ENCODE measurements around the gene MISP3.

Gene MISP3

DNA sequence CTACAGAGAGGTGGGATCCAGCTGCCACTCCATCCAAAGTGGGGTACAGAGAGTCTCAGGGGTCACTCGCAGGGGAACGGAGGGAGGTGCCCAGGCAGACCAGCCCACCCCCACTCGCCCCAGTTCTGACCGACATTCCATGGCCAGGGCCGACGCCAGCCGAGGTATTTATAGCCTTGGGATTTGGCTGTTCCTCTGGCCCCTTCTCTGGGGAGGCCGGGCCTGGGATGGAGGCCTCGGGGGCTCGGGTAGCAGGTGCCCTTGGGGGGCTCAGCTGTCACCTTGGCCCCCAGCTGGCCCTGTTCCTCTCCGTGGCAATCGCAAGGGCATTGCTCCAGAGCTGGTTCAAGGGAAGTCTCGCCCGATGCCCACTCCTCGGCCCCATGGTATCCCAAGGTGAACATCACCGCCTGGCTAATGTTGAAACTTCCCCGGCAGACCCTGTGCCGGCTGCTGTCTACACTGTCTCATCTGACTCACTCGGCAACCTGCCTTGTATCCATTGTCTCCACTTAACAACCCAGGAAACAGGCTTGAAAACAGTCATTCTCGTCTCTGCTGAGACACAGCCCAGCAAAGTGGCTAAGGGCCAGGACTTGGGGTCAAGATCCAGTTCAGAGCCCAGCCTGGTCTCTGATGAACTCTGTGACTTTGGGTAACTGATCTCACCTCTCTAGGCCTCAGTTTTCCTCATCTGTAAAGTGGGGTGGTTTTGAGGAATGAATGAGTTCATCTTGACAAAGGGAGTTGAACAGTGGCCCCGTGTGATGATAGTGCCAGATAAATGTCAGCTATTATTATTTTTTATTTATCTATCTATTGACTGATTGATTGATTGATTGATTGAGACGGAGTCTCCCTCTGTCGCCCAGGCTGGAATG, 35.2 kb downstream of the MISP3 start:
- no peak overlapping the region for H3K27ac ChIP-seq (ENCODE audit: low read depth, low read length)

GRCh38 chr19:14110650-14111049, 38.1 kb downstream of the MISP3 start:
- Histone ChIP-seq H3K4me1 (ENCODE audit: control insufficient read depth, insufficient read depth, low read length) (peaks cover 20% of the 10 kb centered on the region), H3K36me3 (ENCODE audit: control insufficient read depth, insufficient read depth, low read length) (no peaks in the 10 kb centered on the region), H3K9ac (ENCODE audit: low read depth, low read length) (no peak overlapping the region), H3K9me3 (ENCODE audit: control insufficient read depth, insufficient read depth, low read length) (no peaks in the 10 kb centered on the region), H3K27me3 (ENCODE audit: control insufficient read depth, insufficient read depth, low read length) (no peaks in the 10 kb centered on the region), H3K4me3 (ENCODE audit: low read depth, low read length) (no peak overlapping the region), H3K27ac (ENCODE audit: low read depth, low read length) (no peak overlapping the region)

More for the DNA sequence above, 35.2 kb downstream of the MISP3 start:
- peaks cover 11% of the 10 kb centered on the region for H3K4me1 ChIP-seq (ENCODE audit: control insufficient read depth, insufficient read depth, low read length)
- no peak overlapping the region for H3K9ac ChIP-seq (ENCODE audit: low read depth, low read length)
- H3K9me3 ChIP-seq (ENCODE audit: control insufficient read depth, insufficient read depth, low read length), result no peaks in the 10 kb centered on the region
- H3K36me3 ChIP-seq (ENCODE audit: control insufficient read depth, insufficient read depth, low read length), result peaks cover under 1% of the 10 kb centered on the region; the same call in 1 of the 2 replicates
- H3K4me3 ChIP-seq (ENCODE audit: low read depth, low read length), result no peak overlapping the region
- H3K27me3 ChIP-seq (ENCODE audit: control insufficient read depth, insufficient read depth, low read length), result no peaks in the 10 kb centered on the region

GRCh38 chr19:14111486-14111885, 38.9 kb downstream of the MISP3 start:
- Histone ChIP-seq H3K4me1 (ENCODE audit: control insufficient read depth, insufficient read depth, low read length) (peaks cover 20% of the 10 kb centered on the region), H3K9ac (ENCODE audit: low read depth, low read length) (no peak overlapping the region), H3K36me3 (ENCODE audit: control insufficient read depth, insufficient read depth, low read length) (no peaks in the 10 kb centered on the region), H3K4me3 (ENCODE audit: low read depth, low read length) (no peak overlapping the region), H3K27ac (ENCODE audit: low read depth, low read length) (no peak overlapping the region), H3K9me3 (ENCODE audit: control insufficient read depth, insufficient read depth, low read length) (no peaks in the 10 kb centered on the region), H3K27me3 (ENCODE audit: control insufficient read depth, insufficient read depth, low read length) (no peaks in the 10 kb centered on the region)

DNA sequence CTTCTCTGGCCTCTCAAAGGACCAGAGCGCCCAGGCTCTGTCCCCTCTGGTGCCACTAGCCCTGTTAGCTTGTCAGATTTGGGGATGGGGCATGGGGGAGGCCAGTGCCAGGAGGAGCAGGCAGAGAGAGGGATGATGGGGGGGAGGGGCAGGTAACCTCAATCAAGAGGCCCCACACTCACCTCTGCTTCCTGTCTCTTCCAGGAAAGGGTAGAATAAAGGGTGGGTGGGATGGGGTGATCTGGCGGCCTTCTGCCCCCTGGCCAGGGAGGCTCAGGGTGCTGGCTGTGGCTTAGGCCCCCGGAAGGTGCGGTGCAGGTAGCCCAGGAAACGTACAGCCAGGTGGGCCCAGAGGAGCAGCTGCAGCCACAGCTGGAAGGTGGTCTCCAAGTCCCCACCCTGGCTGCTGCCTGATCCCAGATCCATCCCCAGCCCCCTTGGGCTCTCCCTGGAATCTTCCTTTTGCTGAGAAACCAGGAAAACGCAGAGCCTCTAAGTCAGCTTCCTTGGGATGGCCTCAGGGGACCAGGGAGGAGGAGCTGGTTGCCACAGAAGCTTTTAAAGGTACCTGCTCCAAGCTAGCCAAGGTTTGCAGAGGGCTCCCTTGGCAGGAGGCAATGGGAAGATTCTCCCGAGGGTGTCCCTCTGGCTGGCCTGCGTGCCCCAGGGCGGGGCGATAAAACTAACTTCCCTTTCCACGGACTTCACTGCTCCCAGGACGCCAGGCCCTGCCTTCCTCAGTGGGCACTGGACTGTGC, 39.6 kb downstream of the MISP3 start:
- no peaks in the 10 kb centered on the region for H3K36me3 ChIP-seq (ENCODE audit: control insufficient read depth, insufficient read depth, low read length)
- H3K9me3 ChIP-seq (ENCODE audit: control insufficient read depth, insufficient read depth, low read length), result no peaks in the 10 kb centered on the region
- no peak overlapping the region for H3K9ac ChIP-seq (ENCODE audit: low read depth, low read length)
- H3K4me1 ChIP-seq (ENCODE audit: control insufficient read depth, insufficient read depth, low read length), result peaks cover 23% of the 10 kb centered on the region
- H3K27ac ChIP-seq (ENCODE audit: low read depth, low read length), result peak overlapping the region; percentile 34
- H3K27me3 ChIP-seq (ENCODE audit: control insufficient read depth, insufficient read depth, low read length), result no peaks in the 10 kb centered on the region
- H3K4me3 ChIP-seq (ENCODE audit: low read depth, low read length), result no peak overlapping the region

GRCh38 chr19:14112809-14113385, 40.3 kb downstream of the MISP3 start:
- Histone ChIP-seq H3K4me3 (ENCODE audit: low read depth, low read length) (no peak overlapping the region), H3K4me1 (ENCODE audit: control insufficient read depth, insufficient read depth, low read length) (peaks cover 23% of the 10 kb centered on the region), H3K36me3 (ENCODE audit: control insufficient read depth, insufficient read depth, low read length) (no peaks in the 10 kb centered on the region), H3K9me3 (ENCODE audit: control insufficient read depth, insufficient read depth, low read length) (no peaks in the 10 kb centered on the region), H3K27ac (ENCODE audit: low read depth, low read length) (peak overlapping the region; percentile 34), H3K27me3 (ENCODE audit: control insufficient read depth, insufficient read depth, low read length) (no peaks in the 10 kb centered on the region), H3K9ac (ENCODE audit: low read depth, low read length) (no peak overlapping the region)

DNA sequence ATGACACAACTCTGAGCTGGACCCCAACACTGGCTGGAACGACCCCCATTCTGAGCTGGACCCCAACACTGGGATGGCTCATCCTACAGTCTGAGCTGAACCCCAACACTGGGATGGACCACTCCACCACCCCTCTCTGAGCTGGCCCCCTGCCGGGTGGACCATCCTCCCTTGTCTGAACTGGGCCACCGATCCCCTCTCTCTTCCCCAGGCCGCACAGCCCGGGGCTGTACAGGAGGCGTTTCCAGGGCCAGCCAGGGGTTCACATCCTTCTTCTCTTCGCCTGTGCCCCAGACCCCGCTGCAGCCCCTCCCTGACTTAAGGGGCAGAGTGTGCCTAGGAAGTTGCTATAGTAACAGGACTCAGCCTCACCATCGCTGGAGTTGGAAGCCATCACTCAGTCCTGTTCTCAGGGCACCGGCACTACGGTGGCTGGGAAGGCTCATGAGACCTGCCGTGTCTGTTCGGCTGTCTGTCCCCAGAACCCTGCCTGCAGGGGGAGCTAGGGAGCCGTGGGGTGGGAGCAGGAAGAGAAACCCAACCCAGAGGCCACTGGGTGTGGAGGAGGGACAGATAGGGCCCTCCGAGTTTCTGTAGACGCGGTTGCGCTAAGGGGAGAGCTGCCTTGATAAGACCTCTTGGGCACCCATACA, 41.3 kb downstream of the MISP3 start:
- Histone ChIP-seq H3K9ac (ENCODE audit: low read depth, low read length) (no peak overlapping the region), H3K27ac (ENCODE audit: low read depth, low read length) (peak overlapping the region; percentile 7), H3K27me3 (ENCODE audit: control insufficient read depth, insufficient read depth, low read length) (no peaks in the 10 kb centered on the region), H3K4me3 (ENCODE audit: low read depth, low read length) (no peak overlapping the region), H3K36me3 (ENCODE audit: control insufficient read depth, insufficient read depth, low read length) (no peaks in the 10 kb centered on the region), H3K4me1 (ENCODE audit: control insufficient read depth, insufficient read depth, low read length) (peaks cover 30% of the 10 kb centered on the region), H3K9me3 (ENCODE audit: control insufficient read depth, insufficient read depth, low read length) (no peaks in the 10 kb centered on the region)

- Histone ChIP-seq H3K36me3 (ENCODE audit: control insufficient read depth, insufficient read depth, low read length) (no peaks in the 10 kb centered on the region), H3K9me3 (ENCODE audit: control insufficient read depth, insufficient read depth, low read length) (no peaks in the 10 kb centered on the region), H3K9ac (ENCODE audit: low read depth, low read length) (no peak overlapping the region), H3K27me3 (ENCODE audit: control insufficient read depth, insufficient read depth, low read length) (no peaks in the 10 kb centered on the region), H3K4me1 (ENCODE audit: control insufficient read depth, insufficient read depth, low read length) (peaks cover 30% of the 10 kb centered on the region), H3K27ac (ENCODE audit: low read depth, low read length) (no peak overlapping the region), H3K4me3 (ENCODE audit: low read depth, low read length) (no peak overlapping the region)
Measured at GRCh38 chr19:14114439-14114838, 41.9 kb downstream of the MISP3 start.

GRCh38 chr19:14114854-14115253, 42.3 kb downstream of the MISP3 start:
- H3K9ac ChIP-seq (ENCODE audit: low read depth, low read length), result no peak overlapping the region
- H3K4me1 ChIP-seq (ENCODE audit: control insufficient read depth, insufficient read depth, low read length), result peaks cover 30% of the 10 kb centered on the region
- H3K9me3 ChIP-seq (ENCODE audit: control insufficient read depth, insufficient read depth, low read length), result no peaks in the 10 kb centered on the region
- H3K27ac ChIP-seq (ENCODE audit: low read depth, low read length), result no peak overlapping the region
- no peaks in the 10 kb centered on the region for H3K27me3 ChIP-seq (ENCODE audit: control insufficient read depth, insufficient read depth, low read length)
- peaks cover 2% of the 10 kb centered on the region; the same call in 1 of the 2 replicates for H3K36me3 ChIP-seq (ENCODE audit: control insufficient read depth, insufficient read depth, low read length)
- H3K4me3 ChIP-seq (ENCODE audit: low read depth, low read length), result no peak overlapping the region

DNA sequence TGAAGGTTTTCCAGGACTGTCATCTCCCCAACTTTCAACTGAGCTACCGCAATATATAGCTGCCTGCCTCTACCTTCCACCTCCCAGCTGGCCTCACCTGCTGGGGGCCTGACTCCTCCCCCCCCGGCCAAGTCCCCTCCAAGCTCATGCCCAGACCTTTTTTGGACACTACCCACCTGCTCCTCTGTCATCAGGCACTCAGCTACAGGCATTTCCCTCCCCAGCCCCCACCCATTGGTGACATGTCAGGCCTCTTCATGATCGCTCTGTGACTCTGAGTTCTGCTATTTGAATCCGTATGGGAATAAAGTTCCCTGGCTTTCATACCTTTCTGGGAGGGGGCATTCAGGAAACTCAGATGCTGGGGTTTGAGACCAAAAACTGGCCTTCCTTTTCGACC, 43.2 kb downstream of the MISP3 start:
- H3K9me3 ChIP-seq (ENCODE audit: control insufficient read depth, insufficient read depth, low read length), result no peaks in the 10 kb centered on the region
- H3K27ac ChIP-seq (ENCODE audit: low read depth, low read length), result no peak overlapping the region
- no peak overlapping the region for H3K9ac ChIP-seq (ENCODE audit: low read depth, low read length)
- H3K4me1 ChIP-seq (ENCODE audit: control insufficient read depth, insufficient read depth, low read length), result peaks cover 30% of the 10 kb centered on the region
- peaks cover 7% of the 10 kb centered on the region for H3K36me3 ChIP-seq (ENCODE audit: control insufficient read depth, insufficient read depth, low read length)
- H3K4me3 ChIP-seq (ENCODE audit: low read depth, low read length), result no peak overlapping the region
- no peaks in the 10 kb centered on the region for H3K27me3 ChIP-seq (ENCODE audit: control insufficient read depth, insufficient read depth, low read length)

GRCh38 chr19:14116525-14116917, 43.9 kb downstream of the MISP3 start:
- peaks cover 30% of the 10 kb centered on the region for H3K4me1 ChIP-seq (ENCODE audit: control insufficient read depth, insufficient read depth, low read length)
- no peak overlapping the region for H3K9ac ChIP-seq (ENCODE audit: low read depth, low read length)

More at GRCh38 chr19:14116525-14116917, 43.9 kb downstream of the MISP3 start:
- no peaks in the 10 kb centered on the region for H3K27me3 ChIP-seq (ENCODE audit: control insufficient read depth, insufficient read depth, low read length)
- H3K9me3 ChIP-seq (ENCODE audit: control insufficient read depth, insufficient read depth, low read length), result no peaks in the 10 kb centered on the region
- H3K4me3 ChIP-seq (ENCODE audit: low read depth, low read length), result peak overlapping the region; percentile 71
- H3K36me3 ChIP-seq (ENCODE audit: control insufficient read depth, insufficient read depth, low read length), result peaks cover 10% of the 10 kb centered on the region
- H3K27ac ChIP-seq (ENCODE audit: low read depth, low read length), result no peak overlapping the region

Measured in HUES48 (cell line).